Measurements from ENCODE around the gene KPNB1.

The KPNB1 gene

GRCh38 chr17:47633996-47634395, 15.7 kb upstream of the KPNB1 start:
- no peaks in the 10 kb centered on the region for H3K9me3 Mint-ChIP-seq
- no peaks in the 10 kb centered on the region for H3K4me1 Mint-ChIP-seq
- TF ChIP-seq CTCF (IDR thresholded peaks at IDR 0.05) = no peak
- no peak for DNase-seq
- H3K36me3 Mint-ChIP-seq (ENCODE audit: low read depth) = peaks cover 33% of the 10 kb centered on the region
- no peak overlapping the region for H3K4me3 Mint-ChIP-seq
- peaks cover 3% of the 10 kb centered on the region for H3K27me3 Mint-ChIP-seq (ENCODE audit: low read depth, poor library complexity)
- no peak overlapping the region for H3K27ac Mint-ChIP-seq

- Mint-ChIP-seq H3K36me3 (ENCODE audit: low read depth) (peaks cover 37% of the 10 kb centered on the region), H3K27ac (no peak overlapping the region)
These were observed 14.8 kb upstream of the KPNB1 start for GRCh38 chr17:47634870-47635269.

GRCh38 chr17:47635734-47636133, 14.0 kb upstream of the KPNB1 start:
- Mint-ChIP-seq H3K4me3 (no peak overlapping the region), H3K27ac (no peak overlapping the region), H3K4me1 (no peaks in the 10 kb centered on the region), H3K27me3 (ENCODE audit: low read depth, poor library complexity) (peaks cover 3% of the 10 kb centered on the region), H3K36me3 (ENCODE audit: low read depth) (peaks cover 37% of the 10 kb centered on the region), H3K9me3 (no peaks in the 10 kb centered on the region)
- no peak for DNase-seq
- TF ChIP-seq CTCF (IDR thresholded peaks at IDR 0.05) = no peak

More at GRCh38 chr17:47634870-47635269, 14.8 kb upstream of the KPNB1 start:
- Mint-ChIP-seq H3K4me1 (no peaks in the 10 kb centered on the region), H3K4me3 (no peak overlapping the region), H3K27me3 (ENCODE audit: low read depth, poor library complexity) (peaks cover 3% of the 10 kb centered on the region), H3K9me3 (no peaks in the 10 kb centered on the region)
- TF ChIP-seq CTCF (IDR thresholded peaks at IDR 0.05) = no peak
- DNase-seq = no peak

GRCh38 chr17:47636273-47637030, 13.3 kb upstream of the KPNB1 start:
- Mint-ChIP-seq H3K27ac (peak overlapping the region; percentile 67), H3K36me3 (ENCODE audit: low read depth) (peaks cover 31% of the 10 kb centered on the region), H3K4me3 (no peak overlapping the region), H3K27me3 (ENCODE audit: low read depth, poor library complexity) (peaks cover 3% of the 10 kb centered on the region), H3K4me1 (no peaks in the 10 kb centered on the region), H3K9me3 (no peaks in the 10 kb centered on the region)
- DNase-seq = no peak
- no peak for TF ChIP-seq CTCF (IDR thresholded peaks at IDR 0.05)

- H3K9me3 Mint-ChIP-seq = no peaks in the 10 kb centered on the region
- H3K27ac Mint-ChIP-seq = no peak overlapping the region
- no peaks in the 10 kb centered on the region for H3K4me1 Mint-ChIP-seq
- peaks cover 31% of the 10 kb centered on the region for H3K36me3 Mint-ChIP-seq (ENCODE audit: low read depth)
- no peak for TF ChIP-seq CTCF (IDR thresholded peaks at IDR 0.05)
- no peaks in the 10 kb centered on the region for H3K27me3 Mint-ChIP-seq (ENCODE audit: low read depth, poor library complexity)
- no peak overlapping the region for H3K4me3 Mint-ChIP-seq
- DNase-seq = no peak
These were observed 10.8 kb upstream of the KPNB1 start for GRCh38 chr17:47638903-47639302.

GRCh38 chr17:47640076-47640475, 9.6 kb upstream of the KPNB1 start:
- H3K4me3 Mint-ChIP-seq = no peak overlapping the region
- H3K9me3 Mint-ChIP-seq = no peaks in the 10 kb centered on the region

More at GRCh38 chr17:47640076-47640475, 9.6 kb upstream of the KPNB1 start:
- Mint-ChIP-seq H3K27ac (no peak overlapping the region), H3K4me1 (peaks cover 5% of the 10 kb centered on the region), H3K36me3 (ENCODE audit: low read depth) (peaks cover 36% of the 10 kb centered on the region), H3K27me3 (ENCODE audit: low read depth, poor library complexity) (no peaks in the 10 kb centered on the region)
- no peak for DNase-seq
- TF ChIP-seq CTCF (IDR thresholded peaks at IDR 0.05) = no peak

Data from nephron progenitor cell (in vitro differentiated cells).